HL-60/S4 treated with phorbol 12-myristate 13-acetate at 8.2 ng/mL for 4 days and 3 days (cell line): ENCODE data around the gene PCIF1.

Source experiments
- in situ Hi-C: fragments of 300-500 bp; cut with MboI; formaldehyde crosslinking; loops from 2 replicates; pipeline ENCODE4 v1.15.0; 2022; ENCODE audit warnings: low sequenced_read_pairs

The PCIF1 gene

DNA sequence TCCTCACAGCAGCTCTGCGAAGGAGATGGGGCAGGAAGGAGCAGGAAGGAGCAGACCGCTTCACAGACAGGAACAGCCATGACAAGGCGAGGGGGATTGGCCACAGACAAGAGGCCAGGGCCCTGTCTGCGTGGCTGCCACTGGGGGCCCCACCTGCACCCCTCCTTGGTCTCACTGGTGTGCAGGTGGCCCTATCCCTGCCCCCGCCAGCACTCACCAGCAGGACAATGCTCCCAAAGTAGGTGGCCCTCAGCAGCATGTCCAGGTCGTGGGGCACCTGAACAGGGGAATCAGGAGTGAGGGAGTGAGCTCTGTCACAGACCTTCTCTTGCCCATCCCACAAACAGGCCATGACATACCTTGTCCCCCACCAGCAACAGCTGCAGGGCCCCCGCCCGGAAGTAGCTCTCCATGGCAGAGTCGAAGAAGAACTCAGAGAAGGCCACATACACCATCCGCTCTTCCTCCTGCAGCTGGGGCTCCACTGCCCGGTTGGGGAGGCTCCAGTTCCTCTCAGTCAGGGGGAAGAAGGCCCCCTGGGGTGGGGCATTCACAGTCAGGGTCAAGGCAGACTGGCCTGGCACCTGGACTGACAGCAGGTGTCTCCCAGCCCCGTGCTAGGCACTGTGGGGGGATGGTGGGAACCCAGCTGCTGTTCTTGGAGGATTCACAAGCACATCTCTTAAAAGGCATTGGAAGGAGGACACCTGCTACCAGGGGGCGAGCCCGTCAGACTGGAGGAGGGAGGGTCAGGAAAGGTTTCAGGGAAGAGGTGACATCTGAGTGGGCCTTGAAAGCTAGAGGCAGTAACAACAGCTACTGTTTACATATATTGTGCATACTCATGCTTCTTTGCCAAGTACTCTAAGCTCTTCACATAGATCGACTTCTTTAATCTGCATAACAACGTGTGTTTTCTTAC lies 29.6 kb upstream of the PCIF1 start:
- in situ Hi-C loops: no loop called here

DNA sequence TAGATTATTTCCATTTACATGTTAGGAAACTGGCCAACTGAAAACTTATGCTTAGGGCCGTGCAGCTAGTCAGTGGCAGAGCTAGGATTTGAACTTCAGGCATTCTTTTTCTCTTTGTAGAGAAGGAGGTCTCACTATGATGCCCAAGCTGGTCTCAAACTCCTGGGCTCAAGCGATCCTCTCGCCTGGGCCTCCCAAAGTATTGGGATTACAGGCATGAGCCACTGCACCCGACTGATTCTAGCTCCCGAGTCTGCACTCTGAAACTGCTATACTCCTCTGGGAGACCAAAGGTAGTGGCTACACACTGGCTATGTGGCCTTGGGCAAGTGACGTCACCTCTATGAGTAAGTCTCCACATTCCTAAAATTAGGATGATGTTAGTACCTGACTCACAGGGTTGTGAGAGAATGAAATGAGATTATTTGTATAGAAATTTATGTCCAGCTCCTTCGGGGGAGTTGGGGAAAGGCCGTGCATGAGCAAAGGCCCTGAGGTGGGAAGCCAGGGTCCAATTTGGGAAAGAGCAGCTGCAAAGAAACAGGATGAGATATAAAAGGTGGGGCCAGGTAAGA lies 28.9 kb upstream of the PCIF1 start:
- in situ Hi-C loops: no loop called here

DNA sequence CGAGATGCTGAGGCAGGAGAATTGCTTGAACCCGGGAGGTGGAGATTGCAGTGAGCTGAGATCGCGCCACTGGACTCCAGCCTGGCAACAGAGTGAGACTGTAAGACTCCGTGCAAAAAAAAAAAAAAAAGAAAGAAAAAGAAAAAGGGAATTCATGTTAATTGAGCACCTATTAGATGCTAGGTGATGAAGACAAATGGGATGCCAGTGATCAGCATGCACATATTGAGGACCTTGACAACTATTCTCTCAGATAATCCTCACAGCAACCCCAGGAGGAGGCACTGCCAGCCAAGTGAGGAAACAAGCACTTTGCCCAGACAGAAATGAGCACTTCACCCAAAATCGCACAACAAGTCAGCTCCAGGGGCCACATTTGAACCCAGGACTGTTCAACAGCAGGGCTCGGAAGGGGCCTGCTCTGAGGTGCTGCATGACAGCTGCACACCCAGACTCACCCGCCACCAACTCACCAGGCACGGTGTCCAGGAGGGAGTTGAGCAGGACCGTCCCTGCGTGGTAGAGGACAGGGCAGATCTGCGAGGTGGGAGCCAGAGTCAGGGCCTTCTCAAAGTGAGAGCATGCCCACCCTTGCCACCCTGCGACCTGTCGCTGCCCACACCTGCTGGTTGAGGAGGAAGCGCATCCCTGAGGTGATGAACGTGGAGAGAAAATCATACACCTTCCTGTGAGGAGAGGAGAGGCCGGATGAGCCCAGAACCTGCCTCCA lies 27.1 kb upstream of the PCIF1 start:
- in situ Hi-C loops: no loop called here

DNA sequence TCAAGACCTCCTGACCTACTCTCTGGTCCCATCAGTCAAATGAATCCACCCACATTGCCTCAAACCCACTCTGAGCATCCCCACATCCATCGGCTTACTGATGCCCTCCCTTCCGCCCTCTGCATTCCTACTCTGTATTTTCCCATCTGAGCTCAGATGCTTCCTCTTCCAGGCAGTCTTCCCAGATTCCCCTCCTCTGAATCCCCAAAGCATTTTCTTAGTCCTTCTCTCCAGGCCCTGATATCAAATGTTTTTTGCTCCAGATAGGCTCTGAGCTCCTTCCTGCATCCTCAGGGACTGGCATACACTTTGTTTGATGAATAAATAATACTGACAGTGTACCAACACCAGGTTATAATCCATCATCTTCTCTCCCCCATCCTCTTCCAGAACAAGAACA lies 26.4 kb upstream of the PCIF1 start:
- in situ Hi-C loops: no loop called here

DNA sequence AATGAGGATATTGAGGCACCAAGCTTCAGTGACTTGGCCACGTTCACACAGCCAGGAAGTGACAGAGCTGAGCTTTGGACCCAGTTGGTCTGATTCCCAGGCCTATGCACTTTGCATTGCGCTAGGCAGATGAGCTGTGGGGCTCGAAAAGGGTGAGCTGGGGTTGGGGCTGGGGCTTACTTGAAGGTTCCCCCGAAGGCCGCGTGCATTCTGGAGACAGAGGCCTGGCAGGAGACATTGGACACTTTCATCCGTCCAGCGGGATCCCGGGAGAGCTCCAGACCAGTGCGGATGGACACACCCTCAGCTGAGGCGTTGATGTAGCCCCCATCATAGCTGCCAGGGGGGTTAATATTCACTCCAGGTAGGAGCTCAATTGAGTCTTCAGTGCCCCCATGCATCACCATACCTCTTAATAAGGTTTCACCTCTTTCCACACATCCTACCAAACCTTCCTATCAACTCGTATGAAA lies 25.1 kb upstream of the PCIF1 start:
- in situ Hi-C loops: no loop called here

DNA sequence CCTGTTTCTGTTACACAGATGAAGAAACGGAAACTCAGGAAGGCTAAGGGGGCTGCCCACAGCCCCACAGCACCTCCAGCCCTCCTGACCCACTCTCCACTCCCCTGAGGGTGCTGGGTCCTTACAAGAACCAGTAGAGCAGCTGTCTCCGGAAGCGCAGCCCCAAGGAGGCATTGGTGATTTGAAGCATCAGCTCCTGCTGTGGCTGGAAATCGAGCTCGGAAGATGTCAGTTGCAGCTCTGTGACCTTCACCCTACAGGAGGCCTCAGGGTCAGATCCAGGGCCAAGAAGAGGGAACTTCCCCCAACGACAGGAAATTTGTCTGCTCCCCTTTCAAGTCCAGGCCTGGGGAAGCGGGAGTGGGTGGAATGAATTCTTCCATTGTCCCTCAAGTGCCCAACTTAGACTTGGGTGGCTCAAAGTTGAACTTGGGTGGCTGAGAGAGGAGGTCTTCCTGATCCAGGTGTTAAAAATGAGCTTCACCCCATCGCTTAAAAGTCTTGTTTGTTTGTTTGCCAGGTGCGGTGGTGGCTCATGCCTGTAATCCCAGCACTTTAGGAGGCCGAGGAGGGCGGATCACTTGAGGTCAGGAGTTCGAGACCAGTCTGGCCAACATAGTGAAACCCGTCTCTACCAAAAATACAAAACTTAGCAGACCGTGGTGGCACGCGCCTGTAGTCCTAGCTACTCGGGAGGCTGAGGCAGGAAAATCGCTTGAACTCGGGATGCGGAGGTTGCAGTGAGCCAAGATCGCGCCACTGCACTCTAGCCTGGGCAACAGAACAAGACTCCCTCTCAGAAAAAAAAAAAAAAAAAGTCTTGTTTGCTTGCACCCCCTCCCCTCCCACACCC lies 24.4 kb upstream of the PCIF1 start:
- in situ Hi-C loops: no loop called here

DNA sequence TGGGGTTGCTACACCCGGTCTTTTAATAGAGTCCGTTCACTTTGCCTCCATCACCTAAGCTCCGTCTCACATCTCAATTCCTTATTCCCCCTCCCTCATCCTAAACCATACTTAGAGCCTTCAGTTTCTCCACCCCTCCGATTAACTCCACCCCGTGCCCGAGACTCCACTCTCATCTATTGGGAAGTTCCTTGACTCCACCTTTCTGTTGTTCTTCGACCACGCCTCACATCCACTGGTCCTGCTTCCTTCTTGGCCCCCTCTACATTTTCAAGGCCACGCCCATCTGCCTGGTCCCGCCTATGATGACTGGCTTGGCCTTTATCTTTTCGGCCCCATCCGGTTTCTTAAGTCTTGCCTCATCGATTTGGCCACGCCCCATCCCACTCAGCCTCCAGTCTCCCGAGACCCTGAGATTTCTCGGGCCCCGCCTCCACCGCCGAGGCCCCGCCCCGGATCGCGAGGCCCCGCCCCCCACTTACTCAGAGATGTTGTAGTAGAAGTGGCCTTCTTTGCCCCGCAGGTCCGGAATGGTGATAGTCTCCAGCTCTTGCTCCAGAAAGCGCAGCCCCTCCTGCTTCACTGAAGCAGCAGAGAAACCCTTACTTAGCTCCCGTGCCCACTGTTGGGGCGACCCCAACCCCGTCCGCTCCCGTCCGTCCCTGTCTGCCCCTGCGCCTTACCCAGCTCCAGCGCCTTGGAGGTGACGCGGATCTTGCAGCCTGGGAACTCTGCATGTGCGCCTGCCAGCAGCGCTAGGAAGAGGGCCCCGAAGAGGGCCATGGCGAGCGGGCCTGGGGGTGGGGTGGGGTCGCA lies 23.6 kb upstream of the PCIF1 start:
- in situ Hi-C loops: no loop called here

DNA sequence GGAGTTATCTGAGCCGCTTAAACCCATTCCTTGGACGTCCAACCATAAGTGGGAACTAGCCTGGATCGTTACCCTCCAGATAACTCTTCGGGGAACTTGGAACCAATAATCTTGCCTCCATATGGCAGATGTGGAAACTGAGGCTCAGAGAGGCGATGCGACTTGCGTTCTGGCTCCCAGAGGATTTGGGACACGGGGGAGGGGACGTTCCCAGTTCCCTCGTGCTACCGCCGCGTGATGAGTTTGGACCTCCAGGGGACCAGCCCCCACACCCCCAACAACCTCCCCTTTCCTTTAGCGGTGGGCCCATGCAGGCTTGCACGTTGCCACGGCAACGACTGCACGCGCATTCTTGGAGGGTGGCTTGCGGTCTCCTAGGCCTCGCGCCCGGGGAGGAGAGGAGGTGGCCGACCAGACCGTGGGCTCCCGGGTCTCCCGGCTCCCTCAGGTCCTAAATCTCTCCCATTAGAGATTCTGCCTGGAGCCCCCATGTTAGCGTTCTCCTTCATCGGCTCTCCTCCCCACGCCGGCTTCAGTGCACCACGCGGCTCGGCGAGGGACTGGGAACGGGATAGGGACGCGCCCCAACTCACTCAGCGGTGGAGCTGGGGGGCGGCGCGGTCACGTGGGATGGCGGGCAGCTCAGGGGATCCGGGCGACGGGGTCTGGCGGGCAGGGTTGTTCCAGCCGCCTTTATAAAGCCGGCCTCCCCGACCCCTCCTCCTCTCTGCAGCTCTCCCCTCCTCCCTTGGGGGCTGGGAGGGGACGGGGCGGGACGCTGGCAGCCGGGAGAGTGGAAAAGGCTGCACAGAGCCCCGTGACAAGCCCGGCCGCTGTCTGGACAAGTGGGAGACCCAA lies 22.8 kb upstream of the PCIF1 start, which contains the start of gene PLTP:
PLTP (minus strand) TSS at position 670 of the 858 bp plus-strand sequence. CDS start 703 bp downstream, outside the sequence.
- in situ Hi-C loops: no loop called here

DNA sequence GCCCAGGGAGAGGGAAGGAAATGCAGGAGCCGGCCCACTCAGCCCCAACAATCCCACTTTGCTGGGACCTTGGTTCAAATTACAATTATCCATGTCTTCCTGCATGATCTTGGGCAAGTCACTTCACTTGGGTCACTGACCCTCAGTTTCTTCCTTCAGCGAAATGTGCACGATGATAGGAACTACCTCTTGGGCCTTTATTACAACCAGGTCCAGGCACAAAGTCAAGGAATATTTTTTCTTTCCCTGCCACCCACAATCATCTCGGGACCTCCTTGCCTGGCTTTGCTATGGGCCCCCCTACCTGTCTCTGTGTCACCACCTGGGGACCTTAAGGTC lies 22.2 kb upstream of the PCIF1 start:
- in situ Hi-C loops: no loop called here

DNA sequence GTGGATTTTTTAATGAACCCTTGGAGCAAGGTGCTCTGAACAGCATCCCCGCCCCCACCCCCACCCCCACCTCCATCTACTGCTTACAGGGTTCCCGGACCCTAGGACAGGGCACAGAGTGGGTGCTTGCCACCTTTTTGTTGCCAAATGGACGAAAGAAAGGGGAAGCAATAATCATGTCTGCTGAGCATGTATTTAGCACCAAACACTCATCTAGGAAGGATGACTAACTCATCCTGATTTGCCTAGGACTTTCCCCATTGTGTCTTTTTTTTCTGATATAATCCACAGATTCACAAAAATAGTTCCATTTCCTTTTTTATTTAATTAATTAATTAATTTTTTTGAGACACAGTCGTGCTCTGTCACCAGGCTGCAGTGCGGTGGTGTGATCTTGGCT lies 21.4 kb upstream of the PCIF1 start:
- in situ Hi-C loops: no loop called here

DNA sequence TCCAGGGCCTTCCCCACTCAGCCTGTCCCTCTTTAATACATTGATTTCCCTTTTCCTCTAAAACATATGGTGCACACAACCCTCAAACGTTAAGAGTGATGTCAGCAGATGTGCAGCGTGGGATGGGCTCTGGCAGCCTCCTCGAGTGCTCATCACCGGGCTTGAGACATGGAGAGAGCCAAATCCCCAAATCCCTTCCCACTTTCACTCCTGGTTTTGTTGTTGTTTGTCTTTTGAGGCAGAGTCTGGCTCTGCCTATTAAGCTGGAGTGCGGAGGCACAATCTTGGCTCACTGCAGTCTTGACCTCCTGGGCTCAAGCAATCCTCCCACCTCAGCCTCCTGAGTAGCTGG lies 16.7 kb upstream of the PCIF1 start:
- in situ Hi-C loops: no loop called here

DNA sequence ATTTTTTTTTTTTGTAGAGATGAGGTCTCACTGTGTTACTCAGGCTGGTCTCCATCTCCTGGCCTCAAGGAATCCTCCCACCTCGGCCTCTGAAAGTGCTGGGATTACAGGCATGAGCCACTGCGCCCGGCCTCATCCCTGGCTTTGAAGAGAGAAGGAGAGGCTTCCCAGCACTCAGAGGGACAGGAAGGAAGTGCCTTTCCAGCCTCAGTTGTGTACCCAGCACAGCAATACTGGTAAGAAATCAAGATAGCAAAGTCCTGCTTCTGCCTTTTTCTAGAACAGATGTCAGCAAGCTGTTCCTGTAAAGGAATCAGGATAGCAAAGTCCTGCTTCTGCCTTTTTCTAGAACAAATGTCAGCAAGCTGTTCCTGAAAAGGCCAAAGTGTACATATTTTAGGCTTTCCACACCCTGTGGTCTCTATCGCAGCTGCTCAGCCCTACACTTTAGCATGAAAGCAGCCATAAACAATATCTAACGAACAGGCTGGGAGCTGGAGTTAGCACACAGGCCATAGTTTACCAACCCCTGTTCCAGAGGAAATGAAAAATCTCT lies 16.2 kb upstream of the PCIF1 start:
- in situ Hi-C loops: no loop called here

DNA sequence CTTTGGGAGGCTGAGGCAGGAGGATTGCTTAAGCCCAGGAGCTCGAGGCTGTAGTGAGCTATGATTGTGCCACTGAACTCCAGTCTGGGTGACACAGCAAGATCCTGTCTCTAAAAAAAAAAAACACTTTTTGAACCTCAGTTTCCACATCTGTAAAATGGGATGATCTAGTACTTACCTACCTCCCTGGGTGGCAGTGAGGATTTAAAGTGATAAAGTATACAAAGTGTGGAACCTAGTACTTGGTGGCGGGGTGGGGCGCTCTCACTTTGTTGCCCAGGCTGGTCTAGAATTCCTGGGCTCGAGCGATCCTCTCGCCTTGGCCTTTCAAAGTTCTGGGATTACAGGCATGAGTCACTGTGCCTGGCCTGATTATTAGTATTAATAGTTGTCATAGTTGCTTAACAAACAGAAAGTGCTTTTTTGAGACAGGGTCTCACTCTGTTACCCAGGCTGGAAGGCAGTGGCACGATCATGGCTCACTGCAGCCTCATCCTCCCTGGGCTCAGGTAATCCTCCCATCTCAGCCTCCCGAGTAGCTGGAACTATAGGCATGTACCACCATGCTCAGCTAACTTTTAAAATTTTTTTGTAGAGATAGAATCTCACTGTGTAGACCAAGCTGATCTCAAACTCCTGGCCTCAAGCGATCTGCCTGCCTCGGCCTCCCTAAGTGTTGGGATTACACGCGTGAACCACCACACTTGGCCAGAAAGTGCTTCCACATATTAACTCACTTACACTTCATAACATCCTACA lies 15.5 kb upstream of the PCIF1 start:
- in situ Hi-C loops: no loop called here

DNA sequence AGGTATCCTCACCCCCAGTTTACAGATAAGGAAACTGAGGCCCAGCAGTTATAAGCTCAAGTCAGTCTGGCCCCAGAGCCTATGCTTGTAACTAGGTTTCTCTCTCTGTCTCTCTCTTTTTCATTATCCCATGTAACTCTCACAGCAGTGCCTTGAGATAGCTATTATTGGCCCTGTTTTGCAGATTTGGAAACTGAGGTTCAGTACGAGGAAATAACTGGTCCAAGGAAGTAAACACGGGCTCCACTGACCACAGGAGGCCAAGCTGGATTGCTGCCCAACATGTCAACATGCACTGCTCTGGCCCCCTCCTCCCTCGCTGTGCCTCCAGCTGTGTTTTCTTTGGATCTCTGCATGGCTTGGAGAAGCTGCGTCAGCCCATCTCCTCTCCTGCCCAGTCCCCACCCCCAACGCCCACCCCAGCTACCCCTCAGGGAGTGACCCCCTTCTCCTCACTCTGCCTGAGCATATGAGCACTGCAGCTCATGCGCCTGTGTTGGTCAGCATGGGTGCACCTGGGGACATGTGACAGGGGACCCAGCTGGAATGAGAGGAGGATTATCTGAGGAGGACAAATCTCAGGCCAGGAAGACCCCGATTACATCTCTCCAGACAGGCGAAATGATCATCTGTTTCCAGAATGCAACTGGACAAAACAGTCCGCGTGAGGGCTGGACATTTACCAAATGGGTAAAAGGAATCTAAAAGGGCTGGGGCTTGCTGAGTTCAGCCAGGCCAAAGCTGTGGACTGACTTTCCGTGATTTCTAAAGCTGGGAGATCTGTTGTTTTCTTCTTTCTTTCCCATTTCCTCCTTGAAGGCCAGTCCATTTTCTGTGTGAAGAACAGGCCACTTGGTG lies 14.7 kb upstream of the PCIF1 start:
- in situ Hi-C loops: no loop called here

DNA sequence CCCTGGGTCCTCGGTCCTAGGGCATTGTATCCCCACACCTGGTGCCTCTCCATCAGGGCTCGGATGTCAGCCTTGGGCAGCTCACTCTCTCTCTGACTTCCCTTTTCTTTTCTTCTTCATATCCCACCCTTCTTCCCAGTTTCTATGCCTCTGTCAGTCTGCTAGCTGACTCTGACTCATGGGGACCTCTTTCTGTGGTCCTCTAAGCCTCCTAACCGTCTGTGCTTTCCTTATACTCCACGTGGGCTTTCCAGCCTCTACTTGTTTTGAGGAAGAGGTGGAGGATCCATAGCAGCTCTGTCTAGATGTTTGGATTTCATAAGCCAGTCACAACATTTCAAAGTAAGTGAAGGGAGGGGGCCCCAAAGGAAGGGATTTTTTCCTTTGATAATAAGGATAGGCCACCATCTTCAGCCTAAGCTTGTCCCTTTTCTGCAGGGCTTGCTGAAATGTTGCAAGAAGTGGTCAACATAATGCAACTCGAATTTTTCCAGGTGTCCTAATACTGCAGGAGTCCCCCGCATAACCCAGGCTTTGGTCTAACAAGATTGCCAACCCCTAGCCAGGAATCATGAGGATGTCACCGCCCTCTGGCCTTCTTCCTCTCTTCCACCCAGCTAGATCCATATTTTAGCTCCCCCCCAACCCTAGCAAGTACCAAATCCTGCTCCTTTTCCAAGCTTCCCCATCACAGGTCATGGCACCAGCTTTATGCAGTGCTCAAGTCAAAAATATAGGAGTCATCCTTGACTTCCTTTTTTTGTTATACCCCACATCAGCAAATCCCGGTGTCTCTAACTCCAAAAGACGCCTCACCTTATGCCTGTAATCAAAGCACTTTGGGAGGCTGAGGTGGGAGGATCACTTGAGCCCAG lies 13.8 kb upstream of the PCIF1 start:
- in situ Hi-C loops: no loop called here
